Adrenal gland (tissue), 12 donors: ENCODE results near the gene GOLM1. TPM values are rescaled to one million over a fixed set of nuclear protein-coding genes. Genes with fewer than 3 reads are reported as not detected.

Source experiments
- DNase-seq, 7 donors: peaks; one replicate each; pipeline ENCODE4 v3.0.0-alpha.2; 2019 to 2020
- H3K27ac ChIP-seq, 5 donors: fragments of 200-600 bp; sonication (generic) in 4 of 5; 1 replicate in 3 of 5; 2 replicates in 2 of 5; pipeline versions ENCODE4 v1.5.1 to v1.8.0; 2016 to 2020; ENCODE audit warnings: mild to moderate bottlenecking in 1 of 5
- H3K27me3 ChIP-seq: fragments of 200-600 bp; 2 replicates; pipeline ENCODE4 v1.8.0; 2021
- H3K36me3 ChIP-seq, 2 donors: fragments of 200-600 bp; replicated peaks in 1 of 2; 1 replicate in 1 of 2; 2 replicates in 1 of 2; pipeline versions ENCODE4 v1.5.1 to v1.8.0; 2018 to 2022
- H3K4me1 ChIP-seq, 2 donors: fragments of 200-600 bp; replicated peaks in 1 of 2; 1 replicate in 1 of 2; 2 replicates in 1 of 2; pipeline versions ENCODE4 v1.5.1 to v1.8.0; 2018 to 2021
- H3K4me3 ChIP-seq, 4 donors: fragments of 200-600 bp; sonication (generic) in 3 of 4; one replicate each; pipeline ENCODE4 v1.5.1; 2016 to 2018
- H3K9me3 ChIP-seq, 3 donors: fragments of 200-600 bp; sonication (generic) in 1 of 3; replicated peaks in 1 of 3; 1 replicate in 2 of 3; 2 replicates in 1 of 3; pipeline versions ENCODE4 v1.5.1 to v1.8.0; 2016 to 2021
- CTCF ChIP-seq, 6 experiments: fragments of 450-650 bp in 4 of 6; fragments of 200-600 bp in 2 of 6; sonication (generic) in 1 of 6; IDR thresholded peaks; 1 replicate in 5 of 6; 2 replicates in 1 of 6; pipeline versions ENCODE4 v1.5.1 to v1.8.0; 2016 to 2021; ENCODE audit warnings: antibody characterized with exemption in 6 of 6, mild to moderate bottlenecking in 2 of 6, moderate library complexity in 1 of 6
- POLR2A ChIP-seq, 2 donors: fragments of 450-650 bp; IDR thresholded peaks; one replicate each; pipeline ENCODE4 v1.6.1; 2017; ENCODE audit warnings: antibody characterized with exemption in 2 of 2, mild to moderate bottlenecking in 2 of 2, moderate library complexity in 1 of 2
- WGBS, 4 donors: extraction: QIAGEN DNeasy Blood & Tissue Kit in 2 of 4; methylation state at CpG; one replicate each; pipeline versions ENCODE4 v1.1.5 to v1.1.7; 2013 to 2017; 5-methylcytosine and 5-hydroxymethylcytosine counted together
- intact Hi-C, 2 donors: fragments of 100-400 bp; cut with DNase I; formaldehyde crosslinking; loops; one replicate each; pipeline versions ENCODE4 v1.14.1 to v1.15.0; 2022 to 2023
- polyA plus RNA-seq, 3 donors: library from polyadenylated mRNA; stranded (reverse); fragments of 200-250 nt in 2 of 3; fragments of 350-450 nt in 1 of 3; fragmentation: Illumina TruSeq in 1 of 3; extraction: RNeasy Lipid Tissue Mini Kit (QIAGEN cat#74804) in 1 of 3; gene quantifications; one replicate each; pipeline ENCODE4 v1.2.3, GENCODE V29; 2013 to 2014
- total RNA-seq, 9 donors: library from RNA; depleted of rRNA in 4 of 9; stranded (reverse); fragments of >200 nt in 4 of 9; fragments of 120-200 nt in 1 of 9; fragmentation: NEBNext Ultra II Directional in 1 of 9; extraction: Animal tissue kit (Norgen Biotek cat#: 25700) in 1 of 9; gene quantifications; one replicate each; pipeline versions ENCODE4 v1.1.0 to v1.2.4, GENCODE V29; 2013 to 2023
- donor health status: healthy with polysubstance abuse.
- donor health status: Bipolar disorder and iron deficiency.
- donor health status: DM: yes; HTN: yes; CAD: no.
- donor health status: DM: no; HTN: no; CAD: no.
- donor health status: DM: no; HTN: no; CAD: no.
- donor health status: DM: yes; HTN: yes; CAD: no.

GOLM1 gene
- total and polyA plus RNA-seq, 12 donors: 84.6 to 745 (median 186) TPM

GRCh38 chr9:86036555-86036954, 62.8 kb downstream of the GOLM1 start:
- peaks cover 0 to 34% of the 10 kb centered on the region in 2 donors for H3K36me3 ChIP-seq
- WGBS, 4 donors: 92 to 97% (median 95%) methylated on average over 9 of the region's 9 CpGs

GRCh38 chr9:86035827-86036440, 63.4 kb downstream of the GOLM1 start:
- Histone ChIP-seq H3K4me3 (no peak overlapping the region), H3K9me3 (no peaks in the 10 kb centered on the region), H3K27ac (no peak overlapping the region), H3K27me3 (no peaks in the 10 kb centered on the region), H3K36me3 (peaks cover 0 to 34% of the 10 kb centered on the region in 2 donors), H3K4me1 (peaks cover 0 to under 1% of the 10 kb centered on the region in 2 donors)
- DNase-seq: no peak
- intact Hi-C loops: no loop called here
- 85 to 90% (median 87%) methylated on average over 10 to 15 of the region's 15 CpGs for WGBS, 4 donors
- TF ChIP-seq CTCF (IDR thresholded peaks at IDR 0.05) (no peak), POLR2A (IDR thresholded peaks at IDR 0.05) (no peak)

More at GRCh38 chr9:86036555-86036954, 62.8 kb downstream of the GOLM1 start:
- H3K9me3 ChIP-seq: no peaks in the 10 kb centered on the region
- DNase-seq: no peak
- intact Hi-C loops: no loop called here
- H3K27me3 ChIP-seq: no peaks in the 10 kb centered on the region
- no peak overlapping the region for H3K27ac ChIP-seq
- peaks cover 3 to 7% of the 10 kb centered on the region in 2 donors for H3K4me1 ChIP-seq
- H3K4me3 ChIP-seq: no peak overlapping the region
- no peak for TF ChIP-seq POLR2A (IDR thresholded peaks at IDR 0.05)
- TF ChIP-seq CTCF (IDR thresholded peaks at IDR 0.05): no peak

- no peak overlapping the region for H3K4me3 ChIP-seq
- H3K9me3 ChIP-seq: no peaks in the 10 kb centered on the region
- H3K27me3 ChIP-seq: no peaks in the 10 kb centered on the region
- no peak overlapping the region for H3K27ac ChIP-seq
- WGBS, 4 donors: 65 to 74% (median 71%) methylated on average over 14 to 17 of the region's 17 CpGs
- no peaks in the 10 kb centered on the region for H3K4me1 ChIP-seq
- peak in 6 of 7 donors; percentile 47 to 74 (median 69) for DNase-seq
- H3K36me3 ChIP-seq: peaks cover 0 to 34% of the 10 kb centered on the region in 2 donors
- intact Hi-C loops: no loop called here
- no peak for TF ChIP-seq POLR2A (IDR thresholded peaks at IDR 0.05)
- peak; percentile 34 to 65 (median 48) for TF ChIP-seq CTCF (IDR thresholded peaks at IDR 0.05)
Measured at GRCh38 chr9:86034863-86035734, 64.3 kb downstream of the GOLM1 start.

- Histone ChIP-seq H3K4me3 (no peak overlapping the region), H3K36me3 (peaks cover 0 to 29% of the 10 kb centered on the region in 2 donors), H3K27me3 (no peaks in the 10 kb centered on the region), H3K27ac (no peak overlapping the region), H3K4me1 (peaks cover 0 to 9% of the 10 kb centered on the region in 2 donors), H3K9me3 (no peaks in the 10 kb centered on the region)
- no peak for DNase-seq
- no peak for TF ChIP-seq CTCF (IDR thresholded peaks at IDR 0.05)
- no peak for TF ChIP-seq POLR2A (IDR thresholded peaks at IDR 0.05)
- intact Hi-C loops: no loop called here
- WGBS, 4 donors: 81 to 88% (median 85%) methylated on average over 4 of the region's 4 CpGs
Measured at GRCh38 chr9:86027767-86028166, 71.6 kb downstream of the GOLM1 start.
